HG03521 (cell line): ENCODE measurements around the gene SRBD1.

Source experiments
- ATAC-seq: cut with Tn5 transposase; IDR thresholded peaks from one replicate; pipeline ENCODE4 v1.9.1; 2021; ENCODE audit warnings: mild to moderate bottlenecking, moderate library complexity; ENCODE audit not compliant: unreplicated experiment

Gene SRBD1

DNA sequence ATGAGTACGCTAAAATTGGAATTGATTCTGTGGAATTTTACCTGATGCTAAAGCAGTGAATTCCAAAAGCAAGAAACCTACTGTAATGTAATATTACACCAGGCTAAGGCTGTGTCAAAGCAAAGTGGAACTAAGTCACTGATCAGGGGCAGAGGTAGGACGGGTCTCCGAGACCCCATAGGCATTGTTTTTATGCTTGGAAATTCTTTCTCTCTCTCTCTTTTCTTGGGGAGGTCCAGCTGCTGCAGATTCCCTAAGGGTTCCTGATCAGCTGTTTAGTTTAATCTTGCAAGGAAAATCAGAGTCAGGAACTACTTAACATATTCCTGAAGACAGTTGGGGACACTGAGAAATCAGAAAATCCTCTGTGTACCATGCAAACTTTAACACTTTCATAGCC lies 220.2 kb downstream of the SRBD1 start:
- ATAC-seq: no peak

GRCh38 chr2:45390441-45390840 lies 220.6 kb downstream of the SRBD1 start:
- ATAC-seq: no peak

DNA sequence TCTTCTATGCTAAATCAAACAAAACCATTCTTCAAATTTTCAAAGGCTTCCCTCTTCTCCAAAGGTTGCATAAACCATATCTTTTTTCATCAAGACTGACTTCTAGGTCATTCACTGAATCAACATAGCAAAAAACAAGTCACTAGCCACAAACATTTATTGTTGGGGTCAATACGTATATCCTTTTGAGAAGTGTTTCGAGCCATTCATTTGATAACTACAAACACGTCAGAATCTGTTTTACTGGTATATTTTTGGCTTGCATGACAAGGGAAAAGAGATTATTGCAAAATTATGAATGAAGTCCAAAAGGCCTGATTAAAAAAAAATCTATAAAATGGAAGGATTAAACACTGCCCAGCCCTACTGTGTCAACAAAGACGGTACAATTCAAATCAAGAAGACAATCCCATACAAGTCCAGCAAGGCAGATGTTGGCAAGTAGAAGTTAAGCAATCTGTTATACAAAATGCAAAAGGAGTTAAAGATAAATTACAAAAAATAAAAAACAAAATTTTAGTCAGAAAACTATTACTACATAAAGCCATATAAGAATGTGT lies 222.4 kb downstream of the SRBD1 start:
- ATAC-seq: no peak

DNA sequence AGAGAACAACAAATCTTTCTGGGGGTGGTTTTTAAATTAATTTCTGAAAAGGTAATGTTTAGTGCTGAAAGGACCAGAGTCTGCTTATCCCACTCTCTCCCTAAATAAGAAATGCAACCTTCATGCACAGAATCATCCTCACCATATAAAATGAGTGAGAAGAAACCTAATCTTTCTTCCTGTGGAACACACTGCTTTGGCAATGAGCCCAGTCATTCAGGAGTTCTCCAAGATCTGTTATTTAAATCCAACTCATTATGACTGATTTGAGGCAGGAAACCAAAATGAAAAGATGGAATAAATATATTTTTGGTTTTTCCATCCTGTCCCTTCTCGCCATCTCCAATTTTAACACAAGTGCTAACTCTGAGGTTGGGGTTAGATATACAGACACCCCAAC lies 228.3 kb downstream of the SRBD1 start:
- ATAC-seq: no peak

- ATAC-seq: no peak
These were observed 230.8 kb downstream of the SRBD1 start for GRCh38 chr2:45380131-45380836.

DNA sequence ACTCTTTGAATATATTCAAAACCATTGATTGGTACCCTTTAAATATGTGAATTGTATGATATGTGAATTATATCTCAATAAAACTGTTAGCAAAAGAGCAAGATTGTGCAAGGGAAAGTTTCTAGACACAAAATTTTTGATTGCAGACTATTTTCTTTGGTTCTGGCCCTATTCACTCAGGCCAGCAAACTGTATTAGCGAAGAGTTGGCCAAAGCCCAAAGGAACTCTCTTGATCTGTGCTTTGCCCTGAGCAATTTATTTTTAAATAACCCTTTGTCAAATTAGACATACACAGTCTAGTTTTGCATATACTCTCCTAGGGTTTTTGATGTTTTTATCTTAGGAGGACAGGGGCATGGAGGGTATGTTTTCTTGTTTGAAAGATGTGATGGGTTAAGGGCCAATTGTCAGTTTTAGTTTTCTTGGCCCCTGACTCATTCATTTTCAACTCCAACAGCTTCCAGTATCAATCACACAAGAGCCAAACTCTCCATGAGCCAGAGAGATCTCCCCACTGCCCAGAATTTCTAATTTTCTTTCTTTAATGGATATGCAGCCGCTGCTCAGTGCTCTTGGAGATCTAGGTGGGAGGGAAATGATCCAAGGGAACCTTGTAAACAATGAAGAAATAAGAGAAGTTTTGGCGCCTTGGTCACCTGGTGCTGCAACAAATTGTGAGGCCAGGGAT lies 231.5 kb downstream of the SRBD1 start:
- no peak for ATAC-seq

DNA sequence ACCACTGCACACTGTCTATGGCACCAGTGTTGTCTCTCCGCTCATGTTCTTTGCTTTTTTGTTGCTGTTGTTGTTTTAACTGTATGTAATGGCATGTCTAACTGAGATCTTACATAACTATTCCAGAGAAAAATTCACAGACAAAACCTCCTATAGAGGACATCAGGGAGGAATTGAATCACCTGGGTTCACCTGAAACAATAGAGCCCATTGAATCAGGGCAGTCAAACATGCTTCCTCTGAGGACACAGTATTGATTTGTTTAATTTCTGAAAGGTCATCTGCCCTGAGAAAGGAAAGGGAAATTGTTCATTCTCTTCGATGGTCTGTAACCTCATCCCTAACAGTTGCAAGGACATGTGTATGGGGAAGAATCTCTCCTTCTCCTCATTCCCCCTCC lies 237.5 kb downstream of the SRBD1 start:
- ATAC-seq: no peak

DNA sequence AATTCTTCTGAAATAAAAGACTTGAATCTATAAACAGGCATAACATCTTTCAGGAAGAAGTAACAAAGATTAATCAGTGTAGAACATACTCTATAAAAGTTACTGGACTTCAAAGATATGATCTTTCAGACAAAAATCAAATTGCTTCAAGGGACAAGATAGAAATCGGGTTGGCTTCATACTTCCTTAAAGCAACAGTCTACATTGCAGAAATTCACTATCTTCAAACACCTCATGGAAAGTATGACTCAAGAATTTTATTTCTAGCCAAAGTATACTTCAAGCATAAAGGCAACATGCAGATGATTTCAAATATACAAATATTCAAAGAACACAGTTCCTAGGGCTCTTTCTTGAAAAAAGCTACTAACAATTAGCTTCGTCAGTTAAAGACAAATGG lies 240.7 kb downstream of the SRBD1 start:
- ATAC-seq: no peak

DNA sequence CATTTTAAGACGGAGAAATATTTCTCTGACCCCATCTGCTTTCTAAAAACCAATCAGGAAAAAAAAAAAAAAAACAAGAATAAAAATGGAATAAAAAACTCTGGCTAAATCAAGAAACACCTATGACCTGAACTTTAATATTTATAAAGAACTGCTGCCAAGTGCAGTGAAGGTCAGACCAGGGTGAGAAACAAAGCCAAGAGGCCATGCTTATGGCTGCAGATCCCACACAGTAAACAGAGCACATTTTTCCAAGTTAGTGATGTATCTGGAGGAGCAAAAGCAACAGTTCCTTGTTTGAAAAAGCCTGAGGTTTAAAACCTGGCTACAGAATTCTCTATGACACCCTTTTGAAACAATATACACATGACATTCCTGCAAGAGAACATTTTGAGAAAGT lies 242.3 kb downstream of the SRBD1 start:
- ATAC-seq: no peak

DNA sequence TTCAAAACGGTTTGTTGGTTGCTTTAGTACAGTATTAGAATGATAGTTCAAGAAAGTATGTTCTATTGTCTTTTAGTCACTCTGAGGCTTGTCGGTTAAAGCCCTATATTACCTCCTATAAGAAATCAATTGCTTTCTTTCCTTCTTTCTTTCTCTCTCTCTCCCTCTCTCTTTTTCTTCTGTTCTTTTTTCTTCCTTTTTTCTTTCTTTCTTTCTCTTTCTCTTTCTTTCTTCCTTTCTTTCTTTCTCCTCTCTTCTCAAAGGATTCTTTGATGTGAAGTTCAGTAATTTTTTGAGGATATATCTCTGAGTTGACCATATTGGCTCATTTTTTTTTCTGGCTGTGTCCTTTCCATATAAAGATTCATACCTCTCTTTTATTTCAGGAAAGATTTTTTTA lies 249.4 kb downstream of the SRBD1 start:
- ATAC-seq: no peak

DNA sequence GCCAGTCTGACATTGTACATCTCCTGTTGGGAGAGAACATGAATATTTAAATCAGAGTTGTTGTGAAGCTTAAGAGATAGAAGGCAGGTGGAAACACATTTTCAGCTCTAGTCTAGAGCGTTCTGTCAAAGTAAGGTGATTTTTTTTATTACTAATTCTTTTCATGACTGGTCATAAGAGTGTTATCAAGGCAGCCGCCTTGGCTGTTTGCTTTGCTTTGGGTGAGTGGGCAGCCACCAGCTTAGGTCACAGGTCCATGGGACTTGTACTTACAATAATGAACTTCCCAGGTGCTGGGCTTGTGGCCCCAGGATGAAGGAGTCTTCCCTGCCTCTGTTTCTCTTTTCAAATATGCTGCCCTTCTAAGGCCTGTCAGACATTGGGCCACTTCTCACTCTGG lies 256.3 kb downstream of the SRBD1 start:
- ATAC-seq: no peak

GRCh38 chr2:45353879-45354278 lies 257.2 kb downstream of the SRBD1 start:
- ATAC-seq: no peak

GRCh38 chr2:45352506-45352905 lies 258.6 kb downstream of the SRBD1 start:
- ATAC-seq: no peak

DNA sequence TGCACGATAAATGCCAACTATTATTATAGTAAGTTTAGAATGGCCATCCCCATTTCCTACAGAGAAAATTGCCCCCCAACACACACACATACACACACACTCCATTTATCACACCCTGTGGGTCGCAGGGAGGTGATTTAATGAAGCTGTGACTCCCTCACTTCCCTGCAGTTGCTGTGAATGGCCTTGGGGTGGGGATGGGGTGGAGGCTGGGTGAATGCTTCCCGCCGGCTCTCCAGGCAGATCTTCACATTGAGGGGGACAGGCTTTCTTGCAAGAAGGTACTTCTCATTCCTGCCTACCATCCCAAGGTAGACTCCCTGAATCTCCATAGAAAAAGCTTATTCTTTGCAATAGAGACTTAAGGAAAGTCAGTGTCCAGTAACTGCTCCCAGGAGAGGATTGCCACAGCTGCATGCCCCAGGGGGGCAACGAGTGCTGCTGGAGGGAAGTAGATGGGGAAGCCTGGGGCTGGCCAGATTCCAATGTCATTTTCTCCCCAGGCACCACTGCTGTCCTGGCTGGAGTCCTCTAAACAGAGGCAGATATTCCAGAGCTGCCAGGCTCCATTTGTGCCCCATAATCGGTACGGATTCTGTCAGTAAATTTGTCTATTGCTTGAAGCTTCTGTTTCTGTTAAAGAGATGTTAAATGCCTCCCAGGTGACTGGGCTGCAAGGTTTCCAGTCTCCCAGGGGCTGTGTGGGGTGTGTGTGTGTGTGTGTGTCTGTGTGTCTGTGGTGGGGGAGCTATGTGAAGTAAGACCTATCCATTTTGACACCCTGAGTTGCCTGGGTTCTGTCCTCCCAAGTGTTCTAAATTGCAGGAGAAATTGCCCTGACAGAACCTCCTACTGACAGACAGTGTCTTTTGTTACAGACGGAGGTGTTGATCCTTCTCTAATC lies 265.5 kb downstream of the SRBD1 start:
- no peak for ATAC-seq

DNA sequence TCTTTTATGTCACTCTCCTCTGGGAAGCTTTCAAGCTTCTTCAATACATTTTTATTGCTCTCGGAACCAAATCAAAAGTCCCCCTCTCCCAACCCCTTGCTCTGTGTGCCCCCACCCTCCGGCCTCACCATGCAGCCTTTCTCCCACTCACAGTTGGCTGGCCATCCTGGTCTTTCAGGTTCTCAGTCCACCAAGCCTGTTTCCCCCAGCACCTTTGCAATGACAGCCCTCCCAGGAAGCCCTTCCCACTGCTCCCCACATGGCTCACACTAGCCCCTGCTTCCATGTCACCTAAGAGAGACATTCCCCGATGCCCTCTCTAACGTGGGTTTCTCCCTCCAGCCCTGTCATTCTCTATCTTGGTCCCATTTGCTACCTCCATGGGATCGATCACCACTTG lies 266.6 kb downstream of the SRBD1 start:
- ATAC-seq: no peak

DNA sequence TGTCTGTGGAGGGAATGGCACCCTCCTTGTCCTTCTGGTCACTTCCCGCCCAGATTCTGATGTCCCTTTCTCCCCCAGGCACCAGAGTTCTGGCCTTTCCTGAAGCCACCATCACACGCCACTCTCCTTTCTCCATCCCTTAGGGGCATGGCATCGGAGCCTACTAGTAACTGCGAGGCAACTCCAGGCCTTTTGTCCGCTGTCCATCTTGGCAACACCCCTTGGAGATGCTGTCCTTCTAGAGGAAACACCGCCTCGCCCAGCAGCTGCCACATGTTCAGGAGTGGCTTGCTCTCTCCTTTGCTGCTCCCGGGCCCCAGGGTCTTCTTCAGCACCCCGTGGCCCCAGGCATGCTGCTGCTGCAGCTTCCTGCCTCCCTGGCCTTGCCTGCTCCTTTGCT lies 267.0 kb downstream of the SRBD1 start:
- ATAC-seq: no peak

- no peak for ATAC-seq
These were observed 267.6 kb downstream of the SRBD1 start for GRCh38 chr2:45343251-45344017.

DNA sequence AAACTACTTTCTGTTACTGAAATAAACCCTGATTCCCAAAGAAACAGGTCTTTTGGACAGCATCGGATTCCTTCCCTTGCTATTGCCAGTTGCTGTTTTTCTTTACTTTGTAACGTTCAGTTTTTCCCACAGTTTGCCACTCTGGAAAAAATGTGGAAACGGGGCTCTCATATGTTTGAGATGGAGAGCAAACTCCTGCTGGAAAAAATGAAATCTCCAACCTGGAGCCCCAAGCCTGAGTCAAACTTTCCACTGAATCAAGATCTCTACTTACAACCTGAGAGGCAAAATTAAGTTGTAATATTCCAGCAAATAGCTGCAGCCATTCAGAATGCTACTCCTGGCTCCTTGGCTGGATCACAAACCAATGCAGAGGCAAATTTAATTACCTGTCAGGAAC lies 270.7 kb downstream of the SRBD1 start:
- no peak for ATAC-seq

- ATAC-seq: no peak
These were observed 271.8 kb downstream of the SRBD1 start for GRCh38 chr2:45339253-45339652.
